NCI-H446 (cell line): ENCODE measurements around the gene PEX13.
"Not testable (repeated sequence)": the region's sequence is repeated elsewhere in the genome, so short reads cannot be mapped to it uniquely, and the experiment has no call there.

Source experiments
- DNase-seq, 2 experiments: peaks; one replicate each; lab custom pipeline; 2025; lab: John Stamatoyannopoulos, UW

Gene PEX13

DNA sequence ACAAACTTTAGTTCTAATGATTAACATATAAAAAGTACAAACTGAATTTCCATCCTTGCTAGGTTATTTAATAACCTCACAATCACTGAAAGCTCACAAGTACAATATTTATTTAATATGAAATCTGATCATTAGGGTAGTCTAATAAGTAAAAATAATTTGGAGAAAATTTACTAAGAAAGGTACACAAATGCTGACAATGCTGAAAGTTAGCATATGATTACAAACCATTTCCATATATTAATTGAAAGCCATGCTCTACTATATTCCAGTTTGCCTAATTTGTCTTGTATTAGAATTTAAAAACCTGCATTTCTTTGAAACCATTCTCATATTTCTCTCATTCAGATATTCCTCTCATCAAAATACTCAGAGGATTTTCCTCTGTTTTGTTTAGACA is 8.2 kb upstream of the PEX13 start:
- DNase-seq = no peak

GRCh38 chr2:61011678-61012077 is 5.8 kb upstream of the PEX13 start:
- DNase-seq = no peak

- not testable (repeated sequence) for DNase-seq
Observed at GRCh38 chr2:61012303-61012702, 5.2 kb upstream of the PEX13 start.

DNA sequence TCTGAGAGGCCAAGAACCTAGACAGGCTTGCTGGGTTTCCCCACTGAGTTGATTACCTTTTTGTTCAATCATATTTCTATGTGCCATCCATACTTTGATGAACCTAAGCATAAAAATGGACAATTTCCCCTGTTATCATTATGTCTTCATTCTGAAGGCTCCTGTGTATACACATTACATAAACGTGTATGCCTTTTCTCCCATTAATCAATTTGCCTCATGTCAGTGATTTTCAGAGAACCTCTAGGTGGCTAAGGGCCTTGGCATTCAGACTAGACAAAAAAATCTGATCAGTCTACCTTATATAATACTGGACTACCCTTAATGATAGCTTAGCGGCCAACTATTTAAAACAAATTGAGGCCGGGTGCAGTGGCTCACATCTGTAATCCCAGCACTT is 4.1 kb upstream of the PEX13 start:
- no peak for DNase-seq

- no peak for DNase-seq
Observed at GRCh38 chr2:61014763-61015162, 2.8 kb upstream of the PEX13 start.

- no peak for DNase-seq
Observed at GRCh38 chr2:61015976-61016375, 1.5 kb upstream of the PEX13 start.

- DNase-seq = no peak
Observed at GRCh38 chr2:61016392-61017002, 1.0 kb upstream of the PEX13 start.

DNA sequence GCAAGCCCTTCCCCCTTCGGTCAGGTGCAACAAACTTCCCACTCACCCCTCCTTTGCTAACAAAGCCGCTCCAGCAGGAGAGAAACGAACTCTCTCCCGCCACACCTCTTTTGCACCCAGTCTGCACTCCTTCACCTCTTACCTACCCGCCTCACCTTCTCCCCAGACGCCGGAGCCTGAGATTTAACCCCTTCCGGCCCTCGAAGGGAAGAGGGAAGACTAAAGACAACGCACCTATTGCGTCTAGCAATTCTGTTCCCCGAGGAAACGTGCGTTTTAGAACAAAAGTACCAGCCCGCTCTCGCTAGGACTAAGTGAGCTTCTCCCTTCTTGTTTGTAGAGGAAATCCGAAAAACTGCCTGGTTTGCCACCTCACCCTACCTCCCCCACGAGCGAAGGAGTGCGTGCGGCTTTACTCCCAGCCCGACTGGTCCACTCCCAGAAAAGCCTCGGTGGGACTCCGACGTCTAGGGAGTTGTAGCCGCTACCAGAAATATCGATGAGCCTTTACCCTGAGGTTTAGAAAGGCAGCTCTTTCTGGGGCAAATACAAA is 441 bp upstream of the PEX13 start:
- peak; percentile 79 to 83 for DNase-seq

DNA sequence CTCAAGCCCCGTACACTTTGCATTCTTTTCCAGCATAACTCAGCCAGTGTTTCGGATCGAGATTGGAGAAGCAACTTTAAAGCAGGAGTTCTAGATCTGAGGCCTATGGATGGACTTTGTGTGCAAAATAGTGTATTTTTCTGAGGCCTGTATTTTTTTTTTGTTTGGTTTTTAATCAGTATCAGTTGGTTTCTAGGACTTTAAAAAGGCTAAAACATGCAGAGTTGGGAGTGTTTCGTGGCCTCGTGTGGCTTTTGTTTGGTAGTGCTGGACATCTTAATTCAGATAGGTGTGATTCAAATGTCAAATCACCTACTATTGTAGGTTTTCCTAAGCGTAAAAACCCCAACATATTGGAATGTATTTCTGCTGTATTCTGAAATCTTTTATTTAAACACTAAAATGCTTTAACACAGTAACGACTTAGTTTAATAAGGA is 817 bp downstream of the PEX13 start:
- no peak for DNase-seq

- no peak for DNase-seq
Observed at GRCh38 chr2:61018798-61019197, 1.3 kb downstream of the PEX13 start.

DNA sequence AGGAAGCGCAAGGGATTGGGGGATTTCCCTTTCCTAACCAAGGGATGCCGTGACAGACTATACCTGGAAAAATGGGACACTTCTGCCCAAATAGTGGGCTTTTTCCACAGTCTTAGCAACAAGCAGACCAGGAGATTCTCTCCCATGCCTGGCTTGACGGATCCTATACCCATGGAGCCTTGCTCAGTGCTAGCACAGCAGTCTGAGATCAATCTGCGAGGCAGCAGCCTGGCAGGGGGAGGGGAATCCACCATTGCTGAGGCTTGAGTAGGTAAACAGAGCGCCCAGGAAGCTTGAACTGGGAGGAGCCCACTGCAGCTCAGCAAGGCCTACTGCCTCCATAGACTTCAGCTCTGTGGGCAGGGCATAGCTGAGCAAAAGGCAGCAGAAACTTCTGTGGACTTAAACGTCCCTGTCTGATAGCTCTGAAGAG is 3.7 kb downstream of the PEX13 start:
- DNase-seq = no peak

DNA sequence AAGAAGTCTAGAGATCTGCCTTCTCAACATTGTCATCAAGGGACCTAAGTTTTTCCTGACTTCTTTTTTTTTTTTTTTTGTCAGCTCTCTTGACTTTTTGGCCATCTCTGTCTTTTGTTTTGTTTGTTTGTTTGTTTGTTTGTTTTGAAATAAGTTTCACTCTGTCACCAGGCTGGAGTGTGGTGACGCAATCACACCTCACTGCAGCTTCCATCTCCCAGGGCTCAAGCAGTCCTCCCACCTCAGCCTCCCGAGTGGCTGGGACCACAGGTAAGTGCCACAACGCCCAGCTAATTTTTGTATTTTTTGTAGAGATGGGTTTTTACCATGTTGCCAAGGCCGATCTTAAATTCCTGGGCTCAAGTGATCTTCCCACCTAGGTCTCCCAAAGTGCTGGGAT is 6.2 kb downstream of the PEX13 start:
- no peak for DNase-seq

DNA sequence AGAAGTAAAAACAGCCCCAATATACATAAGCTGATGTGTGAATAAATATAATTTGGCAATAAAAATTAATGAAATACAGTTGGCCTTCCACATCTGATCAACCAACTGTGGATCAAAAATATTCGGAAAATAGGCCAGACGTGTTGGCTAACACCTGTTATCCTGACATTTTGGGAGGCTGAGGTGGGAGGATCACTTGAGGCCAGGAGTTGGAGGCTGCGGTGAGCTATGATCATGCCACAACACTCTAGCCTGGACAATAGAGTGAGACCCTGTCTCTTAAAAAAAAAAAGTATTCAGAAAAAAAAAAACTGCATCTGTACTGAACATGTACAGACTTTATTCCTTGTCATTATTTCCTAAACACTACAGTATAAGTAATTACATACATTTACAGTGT is 12.0 kb downstream of the PEX13 start:
- DNase-seq = no peak

DNA sequence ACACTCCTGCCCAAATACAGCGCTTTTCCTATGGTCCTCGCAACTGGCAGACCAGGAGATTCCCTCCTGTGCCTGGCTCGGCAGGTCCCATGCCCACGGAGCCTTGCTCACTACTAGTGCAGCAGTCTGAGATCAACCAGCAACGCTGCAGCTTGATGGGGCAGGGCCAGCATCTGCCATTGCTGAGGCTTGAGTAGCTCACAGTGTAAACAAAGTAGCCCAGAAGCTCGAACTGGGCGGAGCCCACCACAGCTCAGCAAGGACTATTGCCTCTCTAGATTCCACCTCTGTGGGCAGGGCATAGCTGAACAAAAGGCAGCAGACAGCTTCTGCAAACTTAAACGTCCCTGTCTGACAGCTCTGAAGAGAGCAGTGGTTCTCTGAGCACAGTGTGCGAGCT is 17.1 kb downstream of the PEX13 start:
- not testable (repeated sequence) for DNase-seq

GRCh38 chr2:61036643-61037042 is 19.1 kb downstream of the PEX13 start:
- DNase-seq = not testable (repeated sequence)

GRCh38 chr2:61042807-61043206 is 25.3 kb downstream of the PEX13 start:
- no peak for DNase-seq

DNA sequence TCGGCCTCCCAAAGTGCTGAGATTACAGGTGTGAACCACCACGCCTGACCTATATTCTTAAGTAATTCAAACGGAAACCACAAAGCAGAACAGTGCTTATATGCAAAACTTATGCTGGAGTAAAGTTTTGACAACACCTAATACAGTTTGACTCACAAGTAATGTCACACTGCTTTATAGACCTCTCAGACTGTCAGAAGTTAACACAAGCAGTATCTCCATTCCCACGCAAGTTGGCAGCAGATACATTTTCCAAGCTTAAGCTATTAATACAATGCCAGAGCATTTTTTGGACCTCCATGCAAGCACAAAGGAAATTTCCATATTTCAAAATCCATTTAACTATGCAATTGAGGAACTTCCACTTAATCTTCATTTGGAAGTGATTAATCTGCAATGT is 27.1 kb downstream of the PEX13 start:
- no peak for DNase-seq

DNA sequence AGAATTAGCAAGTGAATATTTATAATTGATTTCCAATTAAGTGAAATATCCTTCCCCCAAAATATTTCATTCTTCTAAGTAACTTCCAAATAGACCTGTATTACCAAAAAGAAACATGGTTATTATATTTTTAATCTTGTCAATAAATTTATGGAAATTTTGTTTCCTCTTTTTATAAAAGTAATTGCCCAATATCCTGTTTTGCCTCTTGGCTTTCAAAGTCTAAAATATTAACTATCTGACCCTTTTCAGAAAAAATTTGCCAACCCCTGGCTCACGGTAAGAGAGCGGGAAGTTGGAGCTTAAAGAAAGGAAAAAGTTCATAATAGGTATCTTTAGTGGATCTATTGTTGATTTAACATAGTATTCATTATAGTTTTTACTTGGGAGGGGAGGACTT is 27.7 kb downstream of the PEX13 start:
- DNase-seq = no peak

DNA sequence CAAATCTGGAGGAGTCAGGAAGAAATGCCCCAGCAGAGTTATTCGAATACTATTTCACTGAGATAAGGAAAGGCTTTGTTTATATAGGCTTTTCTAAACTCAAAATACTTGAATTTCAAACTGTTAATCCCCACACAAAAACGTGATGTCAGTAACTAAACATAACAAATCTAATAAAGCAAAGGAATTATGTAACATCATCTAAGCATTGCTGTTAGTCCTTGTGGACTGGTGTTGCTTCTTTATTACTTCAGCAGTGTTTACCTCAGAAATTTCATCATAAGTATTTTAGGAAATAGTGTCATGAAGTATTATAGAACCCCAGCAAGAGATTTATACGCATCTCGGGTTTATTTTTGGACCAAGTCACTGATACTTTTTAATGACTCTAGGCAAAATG is 28.5 kb downstream of the PEX13 start:
- no peak for DNase-seq

DNA sequence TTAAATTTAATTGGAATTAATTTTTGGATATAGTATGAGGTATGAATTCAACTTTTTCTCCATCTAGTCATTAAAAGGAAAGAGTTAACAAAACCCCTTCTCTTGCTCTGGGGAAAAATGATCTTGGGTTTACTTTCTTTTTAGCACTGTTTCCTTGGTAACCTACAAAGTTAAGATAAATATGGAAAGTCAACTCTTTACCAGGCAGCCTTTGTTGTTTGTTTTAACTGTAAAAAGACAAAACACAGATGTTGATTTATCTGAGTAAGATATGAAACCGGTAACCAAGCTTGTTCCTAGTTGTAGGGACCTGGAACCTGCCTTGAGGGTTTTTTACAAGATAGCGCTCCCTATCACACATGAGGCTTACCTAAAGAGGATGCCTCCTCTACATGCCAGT is 38.0 kb downstream of the PEX13 start:
- no peak for DNase-seq

GRCh38 chr2:61057562-61057961 is 40.0 kb downstream of the PEX13 start:
- DNase-seq = no peak

DNA sequence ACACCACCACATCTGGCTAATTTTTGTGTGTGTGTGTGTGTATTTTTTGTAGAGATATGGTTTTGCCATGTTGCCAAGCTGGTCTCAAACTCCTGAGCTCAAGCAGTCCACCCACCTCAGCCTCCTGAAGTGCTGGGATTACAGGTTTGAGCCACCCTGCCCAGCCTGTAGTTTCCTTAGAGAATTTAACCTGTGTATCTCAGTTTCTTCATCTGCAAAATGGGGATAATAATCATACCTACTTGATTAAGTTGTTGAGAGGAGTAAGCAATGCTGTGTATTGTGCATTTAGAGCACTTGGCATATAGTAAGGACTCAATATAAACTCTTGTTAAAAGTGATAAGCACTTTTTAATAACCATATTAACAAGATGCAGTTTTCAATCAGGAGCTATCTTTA is 41.9 kb downstream of the PEX13 start:
- DNase-seq = no peak

DNA sequence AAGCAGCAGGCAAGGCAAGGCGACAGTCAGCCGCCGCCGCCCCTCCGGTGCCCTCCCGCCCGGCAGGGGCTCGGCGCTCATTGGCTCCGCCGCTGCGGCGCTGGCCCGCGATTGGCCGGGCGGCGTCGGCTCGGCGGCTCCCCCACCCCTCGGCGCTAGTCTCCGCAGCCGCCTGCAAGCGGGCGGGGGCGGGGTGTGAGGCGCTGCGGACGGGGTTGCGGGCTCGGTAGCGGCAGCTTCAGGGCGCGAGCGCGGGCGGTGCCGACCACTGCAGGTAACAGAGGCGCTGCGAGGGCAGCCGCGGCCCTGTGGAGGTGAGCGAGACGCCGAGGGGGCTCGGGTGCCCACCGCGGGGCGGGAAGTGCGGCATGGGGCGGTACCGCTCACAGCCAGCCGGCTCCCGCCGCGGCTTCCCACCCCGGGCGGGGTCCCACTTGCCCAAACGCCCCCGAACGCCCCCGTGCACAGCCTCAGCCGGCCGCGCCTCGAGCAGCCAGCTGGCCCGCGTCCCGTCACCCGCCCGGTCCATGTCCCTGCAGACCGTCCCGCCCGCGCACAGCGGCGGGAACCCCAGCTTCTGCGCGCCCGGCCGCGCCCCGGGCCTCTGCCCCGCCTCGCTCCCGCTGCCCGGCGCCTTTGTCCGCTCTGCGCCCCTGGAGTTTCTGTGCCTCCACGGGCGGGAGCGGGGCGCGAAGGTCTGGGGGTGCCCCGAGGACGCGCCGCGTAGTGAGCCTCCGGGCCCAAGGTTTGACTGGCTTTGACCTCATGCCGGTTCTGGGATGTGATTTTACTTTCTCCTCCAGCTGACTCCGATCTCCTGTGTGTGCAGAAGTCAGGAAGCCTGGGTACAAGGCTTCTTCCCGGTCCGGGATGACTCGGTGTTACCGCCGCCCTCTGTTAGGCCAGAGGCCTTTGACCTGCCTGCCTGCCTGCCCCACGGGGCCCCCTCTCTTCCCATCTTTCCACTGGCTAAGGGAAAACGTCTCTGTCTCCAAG is 48.5 kb downstream of the PEX13 start, which contains the start of gene SANBR:
SANBR (plus strand) TSS at position 158 of the 996 bp plus-strand sequence. CDS start 4,480 bp downstream, outside the sequence.
- peak; percentile 67 to 90 for DNase-seq
